CD4-positive, alpha-beta T cell (primary cell): ENCODE data around the gene RBM4B. TPM values are rescaled to one million over a fixed set of nuclear protein-coding genes. Genes with fewer than 3 reads are reported as not detected.

Experiments
- ATAC-seq: fragments of 200-7000 bp; cut with Tn5 transposase; one replicate; pipeline ENCODE4 v1.10.0; 2022; ENCODE audit warnings: mild to moderate bottlenecking; ENCODE audit not compliant: poor library complexity
- CTCF ChIA-PET: fragments of 350-600 bp; sonication (Branson Sonifier 250); formaldehyde crosslinking; loops from one replicate; lab custom pipeline; 2021; ENCODE audit warnings: antibody characterized with exemption, inconsistent platforms; lab: Charles Lee
- POLR2A ChIA-PET: fragments of 350-600 bp; sonication (Branson Sonifier 250); formaldehyde crosslinking; loops from one replicate; lab custom pipeline; 2021; ENCODE audit warnings: antibody characterized with exemption, inconsistent platforms; lab: Charles Lee
- DNase-seq, 14 experiments: peaks; one replicate each; pipeline ENCODE4 v3.0.0-alpha.2; 2013 to 2020; ENCODE audit warnings: mixed read lengths in 2 of 14
- H3K27ac ChIP-seq, 2 donors: one replicate each; pipeline versions ENCODE4 v1.5.1 to v1.7.0; 2013; ENCODE audit warnings: low read length in 2 of 2, low read depth in 1 of 2, mild to moderate bottlenecking in 1 of 2
- H3K27me3 ChIP-seq, 2 experiments: 1 replicate in 1 of 2; 2 replicates in 1 of 2; pipeline versions ENCODE4 v1.6.1 to v1.7.0; 2013; ENCODE audit warnings: low read length in 2 of 2, control low read depth in 1 of 2, mild to moderate bottlenecking in 1 of 2, moderate library complexity in 1 of 2; ENCODE audit not compliant: insufficient read depth in 2 of 2, control insufficient read depth in 1 of 2
- H3K36me3 ChIP-seq: one replicate; pipeline ENCODE4 v1.6.1; 2013; ENCODE audit warnings: low read length, control low read depth; ENCODE audit not compliant: insufficient read depth
- H3K4me1 ChIP-seq: one replicate; pipeline ENCODE4 v1.6.1; 2013; ENCODE audit warnings: low read length, control low read depth; ENCODE audit not compliant: insufficient read depth
- H3K4me3 ChIP-seq: one replicate; pipeline ENCODE4 v1.5.1; 2013; ENCODE audit warnings: mild to moderate bottlenecking, low read length, moderate library complexity
- H3K9me3 ChIP-seq, 2 experiments: 1 replicate in 1 of 2; 2 replicates in 1 of 2; pipeline versions ENCODE4 v1.6.1 to v1.7.0; 2013; ENCODE audit warnings: low read length in 2 of 2, mild to moderate bottlenecking in 2 of 2, control low read depth in 1 of 2, moderate library complexity in 1 of 2; ENCODE audit not compliant: control insufficient read depth in 1 of 2, insufficient read depth in 1 of 2
- H3K27ac Mint-ChIP-seq: one replicate; pipeline ENCODE4 v1.8.0; 2020; ENCODE audit warnings: mixed read lengths
- H3K27me3 Mint-ChIP-seq: one replicate; pipeline ENCODE4 v1.8.0; 2021; ENCODE audit warnings: mixed read lengths
- H3K36me3 Mint-ChIP-seq: one replicate; pipeline ENCODE4 v1.8.0; 2021; ENCODE audit warnings: low read depth, mixed read lengths
- H3K4me1 Mint-ChIP-seq: one replicate; pipeline ENCODE4 v1.8.0; 2021; ENCODE audit warnings: low read depth, mixed read lengths
- H3K4me3 Mint-ChIP-seq: one replicate; pipeline ENCODE4 v1.8.0; 2020; ENCODE audit warnings: mild to moderate bottlenecking, mixed read lengths
- H3K9me3 Mint-ChIP-seq: one replicate; pipeline ENCODE4 v1.8.0; 2020; ENCODE audit warnings: mixed read lengths
- CTCF ChIP-seq: fragments of 200-600 bp; IDR thresholded peaks from one replicate; pipeline ENCODE4 v1.8.0; 2022; ENCODE audit warnings: antibody characterized with exemption, mild to moderate bottlenecking
- intact Hi-C, 2 experiments: fragments of 100-400 bp; cut with DNase I in 1 of 2; cut with micrococcal nuclease in 1 of 2; formaldehyde crosslinking; loops; one replicate each; pipeline versions ENCODE4 v1.15.1 to v1.9.0; 2023 to 2025; cut with DNase I, micrococcal nuclease
- total RNA-seq, 174 experiments: library from RNA in 2 of 174; stranded (reverse) in 2 of 174; gene quantifications; one replicate each; pipeline ENCODE4 v1.2.3 and lab custom pipeline; 2021 to 2026

Gene RBM4B
- total RNA-seq, 2 experiments from 2014 or later: 3.8 to 5.1 TPM

- no peak overlapping the region for H3K4me3 ChIP-seq
- no peaks in the 10 kb centered on the region for H3K36me3 Mint-ChIP-seq
- DNase-seq (no peak), ATAC-seq (no peak)
- ChIA-PET CTCF (interaction anchor here (1.3 kb wide), 1 partner anchor 141 kb away, joined by 3 read pairs; no protein-coding TSS in a partner anchor), POLR2A (interaction anchor here (1.1 kb wide), 1 partner anchor 150 kb away, joined by 4 read pairs; the partner anchor contains the start of gene RCE1)
- no peaks in the 10 kb centered on the region for H3K27me3 Mint-ChIP-seq
- no peak overlapping the region for H3K27ac ChIP-seq
- no peaks in the 10 kb centered on the region for H3K9me3 Mint-ChIP-seq
- no peak for TF ChIP-seq CTCF
- no peaks in the 10 kb centered on the region for H3K9me3 ChIP-seq
- H3K4me3 Mint-ChIP-seq: no peak overlapping the region
- no peak overlapping the region for H3K27ac Mint-ChIP-seq
- intact Hi-C loops: loop anchor here in 1 of 2 experiments (5.0 kb wide), 1 partner anchor 379 kb away; no protein-coding TSS in a partner anchor
- no peaks in the 10 kb centered on the region for H3K36me3 ChIP-seq
- H3K4me1 Mint-ChIP-seq: no peaks in the 10 kb centered on the region
- no peaks in the 10 kb centered on the region for H3K27me3 ChIP-seq
- no peaks in the 10 kb centered on the region for H3K4me1 ChIP-seq
These were observed 15.2 kb upstream of the RBM4B start for GRCh38 chr11:66692871-66693331.

DNA sequence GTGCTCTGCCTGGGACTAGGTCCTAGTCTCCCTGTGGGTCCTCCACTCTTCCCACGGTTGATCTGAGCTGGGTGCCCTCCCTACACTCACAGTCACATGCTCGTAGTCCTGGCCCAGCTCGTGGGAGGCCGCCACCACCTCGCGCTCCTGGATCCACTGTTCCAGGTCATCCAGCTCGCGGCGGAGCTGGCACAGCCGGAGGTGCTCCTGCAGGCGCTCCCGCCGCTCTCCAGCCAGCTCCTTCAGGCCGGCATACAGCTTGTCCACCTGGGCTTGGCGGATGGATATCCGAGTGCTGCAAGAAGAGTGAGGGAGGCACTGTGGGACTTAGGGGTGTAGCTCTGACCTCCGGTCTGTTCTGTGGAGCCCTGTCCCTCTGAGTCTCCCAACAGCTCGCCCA is 14.8 kb upstream of the RBM4B start:
- Histone ChIP-seq H3K36me3 (no peaks in the 10 kb centered on the region), H3K4me3 (no peak overlapping the region), H3K27me3 (no peaks in the 10 kb centered on the region), H3K27ac (no peak overlapping the region), H3K4me1 (no peaks in the 10 kb centered on the region), H3K9me3 (no peaks in the 10 kb centered on the region)
- no peaks in the 10 kb centered on the region for H3K36me3 Mint-ChIP-seq
- no peak for TF ChIP-seq CTCF
- H3K4me3 Mint-ChIP-seq: no peak overlapping the region
- no peaks in the 10 kb centered on the region for H3K27me3 Mint-ChIP-seq
- no peaks in the 10 kb centered on the region for H3K4me1 Mint-ChIP-seq
- intact Hi-C loops: loop anchor here in 1 of 2 experiments (5.0 kb wide), 1 partner anchor 380 kb away; no protein-coding TSS in a partner anchor
- ChIA-PET CTCF (no interaction called here), POLR2A (interaction anchor here (1.1 kb wide), 1 partner anchor 150 kb away, joined by 4 read pairs; the partner anchor contains the start of gene RCE1)
- ATAC-seq (no peak), DNase-seq (no peak)
- no peak overlapping the region for H3K27ac Mint-ChIP-seq
- no peaks in the 10 kb centered on the region for H3K9me3 Mint-ChIP-seq

DNA sequence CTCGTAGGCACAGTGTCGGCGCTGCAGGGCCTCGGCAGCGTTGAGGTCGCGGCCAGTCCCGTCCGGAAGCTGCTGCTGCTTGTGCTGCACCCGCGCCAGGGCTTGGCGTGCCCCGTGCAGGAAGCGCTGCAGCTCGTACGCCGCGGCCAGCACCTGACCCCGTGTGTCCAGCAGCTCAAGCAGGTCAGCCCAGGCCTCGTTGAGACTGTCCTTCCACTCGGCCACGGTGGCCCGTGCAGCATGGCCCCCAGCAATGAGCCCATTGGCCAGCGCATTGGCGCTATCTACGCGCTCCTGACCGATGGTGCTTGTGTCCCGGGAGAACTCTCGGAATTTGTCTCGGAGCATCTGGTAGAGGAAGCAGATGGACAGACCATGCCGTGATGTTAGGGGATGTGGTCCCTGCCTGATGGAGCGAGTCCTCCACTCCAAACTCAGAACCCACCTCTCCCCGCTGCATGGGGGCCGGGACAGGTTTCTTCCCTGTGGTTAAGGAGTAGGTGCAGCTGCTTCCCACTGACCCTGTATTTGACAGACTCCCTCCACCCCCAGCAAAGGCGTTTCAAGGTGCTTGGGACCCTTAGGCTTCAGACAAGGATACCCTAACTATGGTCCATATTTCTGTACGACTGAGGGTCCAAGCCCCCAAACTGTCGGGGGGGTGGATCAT is 13.8 kb upstream of the RBM4B start:
- Mint-ChIP-seq H3K4me1 (no peaks in the 10 kb centered on the region), H3K36me3 (no peaks in the 10 kb centered on the region), H3K9me3 (no peaks in the 10 kb centered on the region), H3K27ac (no peak overlapping the region), H3K4me3 (no peak overlapping the region), H3K27me3 (no peaks in the 10 kb centered on the region)
- no peak overlapping the region for H3K27ac ChIP-seq
- no peaks in the 10 kb centered on the region for H3K36me3 ChIP-seq
- no peaks in the 10 kb centered on the region for H3K27me3 ChIP-seq
- ChIA-PET POLR2A (no interaction called here), CTCF (no interaction called here)
- no peaks in the 10 kb centered on the region for H3K4me1 ChIP-seq
- no peak overlapping the region for H3K4me3 ChIP-seq
- intact Hi-C loops: loop anchor here in 1 of 2 experiments (5.0 kb wide), 1 partner anchor 381 kb away; no protein-coding TSS in a partner anchor
- no peak for ATAC-seq
- DNase-seq: no peak
- TF ChIP-seq CTCF: no peak
- H3K9me3 ChIP-seq: no peaks in the 10 kb centered on the region
